H1 (cell line): ENCODE results near the gene UNK.

ENCODE experiments used
- CBX8 ChIP-seq: fragments of 300-800, 300-1000 bp; sonication (generic); IDR thresholded peaks from 2 replicates; pipeline ENCODE4 v1.7.1; 2016; ENCODE audit warnings: low read depth, low read length, borderline replicate concordance
- EP300 ChIP-seq, 2 experiments: IDR thresholded peaks; 1 replicate in 1 of 2; 2 replicates in 1 of 2; pipeline ENCODE4 v1.6.1; 2011 to 2012; ENCODE audit warnings: low read depth in 2 of 2, low read length in 2 of 2, mild to moderate bottlenecking in 2 of 2, borderline replicate concordance in 1 of 2, inconsistent platforms in 1 of 2, moderate library complexity in 1 of 2

DNA sequence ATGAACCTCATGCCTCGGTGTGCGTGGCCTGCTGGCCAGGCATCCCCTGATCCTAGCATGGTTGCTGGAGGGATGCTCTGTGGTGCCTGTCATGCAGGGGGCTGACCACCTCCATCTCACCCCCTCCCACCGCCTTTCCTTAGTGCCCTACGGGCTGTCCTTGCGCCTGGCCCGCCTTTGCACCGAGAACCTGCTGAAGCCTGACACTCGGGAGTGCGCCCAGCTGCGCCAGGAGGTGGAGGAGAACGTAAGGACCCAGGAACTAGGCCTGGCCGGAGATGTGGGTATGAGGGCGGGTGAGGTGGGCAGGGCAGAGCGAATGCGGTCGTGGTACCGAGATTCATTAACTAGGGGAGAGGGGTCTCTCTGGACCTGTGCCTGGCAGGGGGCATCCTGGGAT, 44.4 kb upstream of the UNK start:
- TF ChIP-seq EP300 (IDR thresholded peaks at IDR 0.05; ENCODE audit: borderline replicate concordance in 1 of 2, low read depth in 2 of 2, low read length in 2 of 2): no peak
- no peak for TF ChIP-seq CBX8
